NCI-H187 treated with DMSO at 0.1 percent for 48 hours (cell line): ENCODE data around the gene CLCN1.

Experiments used
- DNase-seq: peaks from one replicate; lab custom pipeline; 2025; lab: John Stamatoyannopoulos, UW

Gene CLCN1

GRCh38 chr7:143334244-143334643 is 18.3 kb downstream of the CLCN1 start:
- DNase-seq, result no peak

GRCh38 chr7:143337216-143337615 is 21.3 kb downstream of the CLCN1 start:
- DNase-seq, result no peak

- DNase-seq, result no peak
Measured at GRCh38 chr7:143341842-143342241, 25.9 kb downstream of the CLCN1 start.

- DNase-seq, result no peak
Measured at GRCh38 chr7:143343596-143343995, 27.7 kb downstream of the CLCN1 start.

GRCh38 chr7:143345428-143345900 is 29.6 kb downstream of the CLCN1 start:
- no peak for DNase-seq

GRCh38 chr7:143346018-143346417 is 30.1 kb downstream of the CLCN1 start:
- DNase-seq, result no peak

- no peak for DNase-seq
Measured at GRCh38 chr7:143347950-143348349, 32.0 kb downstream of the CLCN1 start.

GRCh38 chr7:143351060-143351459 is 35.1 kb downstream of the CLCN1 start:
- DNase-seq, result no peak

GRCh38 chr7:143351574-143351973 is 35.7 kb downstream of the CLCN1 start:
- no peak for DNase-seq

GRCh38 chr7:143352531-143353002 is 36.7 kb downstream of the CLCN1 start:
- no peak for DNase-seq

- no peak for DNase-seq
Measured at GRCh38 chr7:143354376-143354775, 38.5 kb downstream of the CLCN1 start.

GRCh38 chr7:143354965-143355364 is 39.1 kb downstream of the CLCN1 start:
- DNase-seq, result no peak

- no peak for DNase-seq
Measured at GRCh38 chr7:143355450-143356385, 39.8 kb downstream of the CLCN1 start.

- DNase-seq, result no peak
Measured at GRCh38 chr7:143356414-143357050, 40.6 kb downstream of the CLCN1 start.

- no peak for DNase-seq
Measured at GRCh38 chr7:143358626-143359025, 42.7 kb downstream of the CLCN1 start.

- no peak for DNase-seq
Measured at GRCh38 chr7:143359771-143360353, 44.0 kb downstream of the CLCN1 start.

- no peak for DNase-seq
Measured at GRCh38 chr7:143360788-143361551, 45.1 kb downstream of the CLCN1 start.

- DNase-seq, result no peak
Measured at GRCh38 chr7:143361552-143362130, 45.7 kb downstream of the CLCN1 start.

GRCh38 chr7:143362131-143363015 is 46.5 kb downstream of the CLCN1 start, which contains the start of gene FAM131B:
FAM131B (minus strand) TSS chr7:143362713; CDS start chr7:143362603, 110 bp downstream.
- DNase-seq, result no peak
